B cell (primary cell): ENCODE results near the gene BACH2.
"Not testable (repeated sequence)": the region's sequence is repeated elsewhere in the genome, so short reads cannot be mapped to it uniquely, and the experiment has no call there.

Experiments used
- CTCF ChIP-seq: fragments of 200-600 bp; IDR thresholded peaks from one replicate; pipeline ENCODE4 v1.8.0; 2022; ENCODE audit warnings: antibody characterized with exemption, mild to moderate bottlenecking
- EZH2 ChIP-seq: IDR thresholded peaks from 2 replicates; pipeline ENCODE4 v1.6.1; 2012; ENCODE audit warnings: borderline replicate concordance, low read depth, mild to moderate bottlenecking, moderate library complexity, low read length; ENCODE audit not compliant: insufficient read depth, poor library complexity, severe bottlenecking

- not testable (repeated sequence) for TF ChIP-seq EZH2, CTCF
Observed at GRCh38 chr6:90128687-90129086, 168.0 kb downstream of the BACH2 start.
